A204.1 (cell line): ENCODE data around the gene ZNF30.
"Not testable (repeated sequence)": the region's sequence is repeated elsewhere in the genome, so short reads cannot be mapped to it uniquely, and the experiment has no call there.

Source experiments
- FAIRE-seq: peaks from 2 replicates; lab custom pipeline; 2012; peaks lifted over from hg19 to GRCh38; lab: Jason Lieb, UNC

Gene ZNF30

GRCh38 chr19:34960940-34961679 lies 34.4 kb downstream of the ZNF30 start:
- no peak for FAIRE-seq

- no peak for FAIRE-seq
Measured at GRCh38 chr19:34961775-34962686, 35.3 kb downstream of the ZNF30 start.

GRCh38 chr19:34962687-34963572 lies 36.2 kb downstream of the ZNF30 start:
- FAIRE-seq: no peak

- FAIRE-seq: no peak
Measured at GRCh38 chr19:34963573-34964406, 37.1 kb downstream of the ZNF30 start, which contains the start of gene ZNF792. Gene ZNF792, minus strand, starts transcription at chr19:34964229. Its CDS starts 567 bp downstream, at chr19:34963662.

- no peak for FAIRE-seq
Measured at GRCh38 chr19:34964598-34964997, 37.9 kb downstream of the ZNF30 start.

- FAIRE-seq: not testable (repeated sequence)
Measured at GRCh38 chr19:34965505-34965904, 38.8 kb downstream of the ZNF30 start.

GRCh38 chr19:34967551-34967950 lies 40.8 kb downstream of the ZNF30 start:
- FAIRE-seq: no peak

- FAIRE-seq: no peak
Measured at GRCh38 chr19:34969721-34970120, 43.0 kb downstream of the ZNF30 start.

- not testable (repeated sequence) for FAIRE-seq
Measured at GRCh38 chr19:34970185-34970780, 43.6 kb downstream of the ZNF30 start.

- no peak for FAIRE-seq
Measured at GRCh38 chr19:34972163-34972705, 45.5 kb downstream of the ZNF30 start.

- no peak for FAIRE-seq
Measured at GRCh38 chr19:34974646-34975045, 47.9 kb downstream of the ZNF30 start.

GRCh38 chr19:34975056-34975455 lies 48.4 kb downstream of the ZNF30 start:
- FAIRE-seq: no peak

- FAIRE-seq: no peak
Measured at GRCh38 chr19:34976611-34977010, 49.9 kb downstream of the ZNF30 start.

- no peak for FAIRE-seq
Measured at GRCh38 chr19:34979819-34980640, 53.3 kb downstream of the ZNF30 start.

- FAIRE-seq: no peak
Measured at GRCh38 chr19:34982275-34982674, 55.6 kb downstream of the ZNF30 start.

GRCh38 chr19:34983786-34984185 lies 57.1 kb downstream of the ZNF30 start:
- no peak for FAIRE-seq

- FAIRE-seq: no peak
Measured at GRCh38 chr19:34984287-34984686, 57.6 kb downstream of the ZNF30 start.

GRCh38 chr19:34985249-34986022 lies 58.7 kb downstream of the ZNF30 start:
- FAIRE-seq: no peak

GRCh38 chr19:34988119-34988518 lies 61.4 kb downstream of the ZNF30 start:
- no peak for FAIRE-seq
